K562 (cell line): ENCODE results near the gene LCN15. TPM values are rescaled to one million over a fixed set of nuclear protein-coding genes. Genes with fewer than 3 reads are reported as not detected.

Experiments used
- ATAC-seq: fragments of 200-7000 bp; cut with Tn5 transposase; 3 replicates; pipeline ENCODE4 v1.9.1; 2020; ENCODE audit warnings: moderate library complexity
- BruUV-seq: library from RNA; stranded (reverse); fragments of 400-500 nt; replicated peaks from 2 replicates; lab custom pipeline; 2021; lab: Mats Ljungman, UMichigan
- CTCF ChIA-PET: fragments of 300-600 bp; formaldehyde crosslinking; extraction: SDS; loops from one replicate; lab custom pipeline; 2021; ENCODE audit warnings: low intra/inter-chr PET ratio; lab: Yijun Ruan, JAX
- POLR2A ChIA-PET: fragments of 300-600, 350-650 bp; sonication (Branson Sonifier 250); formaldehyde crosslinking; extraction: SDS; loops from one replicate; lab custom pipeline; 2021; ENCODE audit warnings: antibody characterized with exemption, inconsistent platforms; lab: Yijun Ruan, JAX
- DNase-seq, 4 experiments: peaks; one replicate each; pipeline versions ENCODE4 v3.0.0 to v3.0.0-alpha.2; 2011 to 2018; ENCODE audit warnings: low spot score in 3 of 4, mixed read lengths in 3 of 4; ENCODE audit errors: extremely low read depth in 1 of 4
- FAIRE-seq: peaks from 2 replicates; lab custom pipeline; 2011; peaks lifted over from hg19 to GRCh38; lab: Jason Lieb, UNC
- H2AFZ ChIP-seq: 2 replicates; pipeline ENCODE4 v1.6.0; 2011; ENCODE audit warnings: low read depth, low read length, control low read depth, inconsistent platforms
- H3K27ac ChIP-seq: fragments of 200-600 bp; 3 replicates; pipeline ENCODE4 v1.8.0; 2011; ENCODE audit warnings: low read depth, mild to moderate bottlenecking, control low read depth, inconsistent platforms, low read length, moderate library complexity, mixed read lengths; ENCODE audit errors: extremely low read depth
- H3K27me3 ChIP-seq, 2 experiments: fragments of 300-600 bp in 1 of 2; 2 replicates in 1 of 2; 3 replicates in 1 of 2; pipeline versions ENCODE4 v1.6.0 to v1.8.0; 2011; ENCODE audit warnings: inconsistent platforms in 2 of 2, low read length in 2 of 2, mild to moderate bottlenecking in 1 of 2, mixed read lengths in 1 of 2, moderate library complexity in 1 of 2; ENCODE audit not compliant: control insufficient read depth in 2 of 2, insufficient read depth in 2 of 2
- H3K36me3 ChIP-seq: fragments of 300-600 bp; 3 replicates; pipeline ENCODE4 v1.8.0; 2011; ENCODE audit warnings: mild to moderate bottlenecking, low read length, inconsistent platforms; ENCODE audit not compliant: control insufficient read depth, insufficient read depth
- H3K4me1 ChIP-seq, 2 experiments: fragments of 200-600 bp in 1 of 2; replicated peaks in 1 of 2; 2 replicates in 1 of 2; 3 replicates in 1 of 2; pipeline versions ENCODE4 v1.5.1 to v1.8.0; 2011; ENCODE audit warnings: inconsistent platforms in 2 of 2, low read length in 2 of 2, mild to moderate bottlenecking in 1 of 2, mixed read lengths in 1 of 2, moderate library complexity in 1 of 2; ENCODE audit not compliant: control insufficient read depth in 2 of 2, insufficient read depth in 2 of 2
- H3K4me2 ChIP-seq: 2 replicates; pipeline ENCODE4 v1.6.1; 2011; ENCODE audit warnings: low read length, control low read depth, inconsistent platforms, mixed read lengths; ENCODE audit not compliant: insufficient read depth
- H3K4me3 ChIP-seq: fragments of 200-600 bp; sonication (generic), shearing (Covaris generic); 2 replicates; pipeline ENCODE4 v1.5.1; 2016; ENCODE audit warnings: control low read depth, inconsistent platforms
- H3K79me2 ChIP-seq: fragments of 200-600 bp; 3 replicates; pipeline ENCODE4 v1.8.0; 2011; ENCODE audit warnings: low read length, inconsistent platforms; ENCODE audit not compliant: control insufficient read depth, insufficient read depth
- H3K9ac ChIP-seq, 2 experiments: 2 replicates each; pipeline versions ENCODE4 v1.6.0 to v1.6.1; 2011; ENCODE audit warnings: low read depth in 2 of 2, low read length in 2 of 2, control low read depth in 1 of 2, inconsistent platforms in 1 of 2, mild to moderate bottlenecking in 1 of 2, mixed read lengths in 1 of 2; ENCODE audit not compliant: insufficient read depth in 1 of 2
- H3K9me1 ChIP-seq: one replicate; pipeline ENCODE4 v1.6.0; 2011; ENCODE audit warnings: inconsistent platforms, mild to moderate bottlenecking, low read length, moderate library complexity; ENCODE audit not compliant: control insufficient read depth, insufficient read depth
- H3K9me3 ChIP-seq: replicated peaks from 2 replicates; pipeline ENCODE4 v1.5.1; 2011; ENCODE audit warnings: low read depth, low read length, inconsistent platforms; ENCODE audit not compliant: control insufficient read depth, insufficient read depth
- H4K20me1 ChIP-seq: replicated peaks from 2 replicates; pipeline ENCODE4 v1.6.1; 2011; ENCODE audit warnings: low read length, inconsistent platforms, mixed read lengths; ENCODE audit not compliant: control insufficient read depth, insufficient read depth
- CHD1 ChIP-seq: fragments of 200-600 bp; sonication (generic); IDR thresholded peaks from one replicate; pipeline ENCODE4 v1.6.1; 2012; ENCODE audit warnings: mild to moderate bottlenecking, moderate library complexity, low read length, inconsistent platforms
- ELF4 ChIP-seq: fragments of 450-650 bp; formaldehyde crosslinking; IDR thresholded peaks from 2 replicates; pipeline ENCODE4 v1.4.0; 2022; ENCODE audit warnings: missing genetic modification characterization
- EWSR1 ChIP-seq: fragments of 450-650 bp; IDR thresholded peaks from 2 replicates; pipeline ENCODE4 v1.6.1; 2018; ENCODE audit warnings: borderline replicate concordance, mild to moderate bottlenecking, low read depth, moderate library complexity; ENCODE audit not compliant: partially characterized antibody
- KDM1A ChIP-seq, 2 experiments: fragments of 450-650 bp; IDR thresholded peaks; 2 replicates each; pipeline ENCODE4 v1.6.1; 2016; ENCODE audit warnings: mild to moderate bottlenecking in 2 of 2
- MAX ChIP-seq: sonication (generic); formaldehyde crosslinking; IDR thresholded peaks from 2 replicates; pipeline ENCODE4 v1.9.0; 2022; ENCODE audit warnings: mild to moderate bottlenecking, missing genetic modification reagents
- SAP30 ChIP-seq: fragments of 200-600 bp; sonication (generic); IDR thresholded peaks from 2 replicates; pipeline ENCODE4 v1.6.1; 2012; ENCODE audit warnings: borderline replicate concordance, low read depth, mild to moderate bottlenecking, moderate library complexity, low read length, control low read depth, inconsistent platforms; ENCODE audit not compliant: insufficient read depth, poor library complexity, severe bottlenecking
- SLC30A9 ChIP-seq: fragments of 250-450 bp; sonication (Bioruptor Pico); IDR thresholded peaks from 2 replicates; pipeline ENCODE4 v1.8.0; 2022; ENCODE audit warnings: mild to moderate bottlenecking, moderate library complexity
- TEAD1 ChIP-seq, 2 experiments: fragments of 450-650 bp in 1 of 2; sonication (generic) in 1 of 2; formaldehyde crosslinking; IDR thresholded peaks; 2 replicates each; pipeline versions ENCODE4 v1.4.0 to v1.8.0; 2020 to 2022; ENCODE audit warnings: mild to moderate bottlenecking in 2 of 2, missing genetic modification reagents in 1 of 2
- TGIF2 ChIP-seq: sonication (generic); formaldehyde crosslinking; IDR thresholded peaks from 2 replicates; pipeline ENCODE4 v1.8.1; 2022; ENCODE audit warnings: mild to moderate bottlenecking, missing genetic modification reagents, moderate library complexity
- TRIM24 ChIP-seq, 2 experiments: fragments of 450-650 bp; IDR thresholded peaks; 2 replicates each; pipeline ENCODE4 v1.6.1; 2016
- TRIM28 ChIP-seq: fragments of 450-650 bp; IDR thresholded peaks from 2 replicates; pipeline ENCODE4 v1.6.1; 2017
- ZNF23 ChIP-seq: fragments of 250-450 bp; sonication (Bioruptor Pico); IDR thresholded peaks from 2 replicates; pipeline ENCODE4 v1.4.0; 2020; ENCODE audit warnings: mild to moderate bottlenecking
- ZNF707 ChIP-seq: fragments of 250-450 bp; sonication (Bioruptor Pico); conservative IDR thresholded peaks from 2 replicates; pipeline ENCODE4 v1.8.0; 2022; ENCODE audit warnings: inconsistent platforms, mild to moderate bottlenecking, moderate library complexity
- WGBS: fragments of 100-300 bp; shearing (Covaris generic); methylation state at CpG from one replicate; pipeline ENCODE4 v1.1.6; 2016; ENCODE audit warnings: low coverage, mixed read lengths; ENCODE audit not compliant: insufficient coverage; ENCODE audit errors: missing lambda C conversion rate; 5-methylcytosine and 5-hydroxymethylcytosine counted together
- in situ Hi-C: fragments of 300-500 bp; cut with MboI; formaldehyde crosslinking; loops from 4 replicates; pipeline ENCODE4 v1.15.0; 2018; ENCODE audit warnings: inconsistent platforms, mixed read lengths
- intact Hi-C: fragments of 100-400 bp; cut with micrococcal nuclease; formaldehyde crosslinking; loops from 2 replicates; pipeline ENCODE4 v1.14.2; 2022
- polyA plus RNA-seq, 8 experiments: library from polyadenylated mRNA; depleted of rRNA in 4 of 8; stranded (reverse) in 5 of 8; unstranded in 3 of 8; fragments of >200 nt; fragmentation: Nextera tagmentation in 2 of 8; fragmentation: Illumina TruSeq in 1 of 8; extraction: Ambion mirVana in 2 of 8; extraction: Trizol in 1 of 8; gene quantifications; 2 replicates each; pipeline versions ENCODE4 v1.2.1 to v1.2.3, GENCODE V29; 2011 to 2014; ENCODE audit warnings: inconsistent platforms in 1 of 8, missing spikeins in 1 of 8
- total RNA-seq, 7 experiments: library from RNA; depleted of rRNA in 6 of 7; stranded (reverse); fragments of >200 nt in 6 of 7; fragmentation: Illumina TruSeq in 2 of 7; extraction: Trizol in 2 of 7; gene quantifications; 2 replicates each; pipeline versions ENCODE4 v1.2.1 to v1.2.3, GENCODE V29; 2011 to 2021; ENCODE audit warnings: low replicate concordance in 1 of 7
- TF ChIP-seq, protein P1 (sequence below): sonication (generic); formaldehyde crosslinking; IDR thresholded peaks from 2 replicates; pipeline ENCODE4 v1.5.0; 2020; ENCODE audit warnings: missing genetic modification reagents
- TF ChIP-seq, protein P2 (sequence below): IDR thresholded peaks from 2 replicates; pipeline ENCODE4 v1.6.1; 2016; ENCODE audit warnings: missing genetic modification characterization, missing compliant biosample characterization
- TF ChIP-seq, protein P3 (sequence below), 2 experiments: fragments of 250-450 bp in 1 of 2; fragments of 450-650 bp in 1 of 2; sonication (Bioruptor Pico) in 1 of 2; IDR thresholded peaks; 2 replicates each; pipeline versions ENCODE4 v1.6.1 to v1.8.0; 2016 to 2021; ENCODE audit warnings: mild to moderate bottlenecking in 2 of 2, moderate library complexity in 2 of 2, missing compliant biosample characterization in 1 of 2, missing genetic modification characterization in 1 of 2
- TF ChIP-seq, protein P4 (sequence below): sonication (generic); formaldehyde crosslinking; IDR thresholded peaks from 2 replicates; pipeline ENCODE4 v1.8.1; 2023; ENCODE audit warnings: mild to moderate bottlenecking, missing genetic modification reagents

Gene LCN15
- total and polyA plus RNA-seq, 9 of the 15 experiments (the other 6 are each of a cell fraction or from before 2014, with no cell fraction given): 0.66 TPM; not detected in 8

DNA sequence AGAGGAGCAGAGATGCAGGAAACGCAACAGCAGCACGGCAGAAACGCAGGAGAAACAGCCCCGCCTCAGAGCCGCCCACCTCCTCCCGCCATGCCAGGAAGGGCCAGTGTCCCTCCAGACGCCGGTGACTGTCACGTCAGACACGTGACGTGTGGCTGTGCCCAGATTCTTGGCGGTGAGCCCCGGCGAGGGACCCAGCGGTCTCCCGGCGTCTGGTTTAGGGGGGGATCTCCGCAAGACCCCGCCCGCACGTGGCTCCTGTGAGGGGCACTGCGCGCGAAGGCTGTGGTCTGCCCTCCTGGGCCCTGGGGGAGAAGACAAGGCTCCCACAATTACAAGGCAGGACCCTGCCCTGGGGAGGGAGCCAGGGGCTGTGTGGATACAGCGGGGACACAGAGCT lies 3.9 kb downstream of the LCN15 start:
- no peak for FAIRE-seq
- POLR2A ChIA-PET: interaction anchor here (0.6 to 2.6 kb wide), 3 partner anchors 31 to 517 kb away, joined by 3 to 11 read pairs (median 3); partner anchors contain the start of gene TOR4A
- CTCF ChIA-PET: interaction anchor here (0.6 kb wide), 1 partner anchor 115 kb away, joined by 3 read pairs; no protein-coding TSS in a partner anchor
- no peak for TF ChIP-seq SAP30
- TF ChIP-seq ZNF23 (CRISPR knock-in tag): no peak
- TF ChIP-seq TEAD1 (CRISPR knock-in tag; IDR thresholded peaks at IDR 0.05): no peak
- no peak for TF ChIP-seq EWSR1
- TF ChIP-seq KDM1A (IDR thresholded peaks at IDR 0.05): no peak
- TF ChIP-seq TGIF2 (CRISPR knock-in tag): no peak
- TF ChIP-seq, protein P1, sequence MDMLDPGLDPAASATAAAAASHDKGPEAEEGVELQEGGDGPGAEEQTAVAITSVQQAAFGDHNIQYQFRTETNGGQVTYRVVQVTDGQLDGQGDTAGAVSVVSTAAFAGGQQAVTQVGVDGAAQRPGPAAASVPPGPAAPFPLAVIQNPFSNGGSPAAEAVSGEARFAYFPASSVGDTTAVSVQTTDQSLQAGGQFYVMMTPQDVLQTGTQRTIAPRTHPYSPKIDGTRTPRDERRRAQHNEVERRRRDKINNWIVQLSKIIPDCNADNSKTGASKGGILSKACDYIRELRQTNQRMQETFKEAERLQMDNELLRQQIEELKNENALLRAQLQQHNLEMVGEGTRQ: peak; percentile 10; the same call in 1 of the 2 replicates
- TF ChIP-seq, protein P2, sequence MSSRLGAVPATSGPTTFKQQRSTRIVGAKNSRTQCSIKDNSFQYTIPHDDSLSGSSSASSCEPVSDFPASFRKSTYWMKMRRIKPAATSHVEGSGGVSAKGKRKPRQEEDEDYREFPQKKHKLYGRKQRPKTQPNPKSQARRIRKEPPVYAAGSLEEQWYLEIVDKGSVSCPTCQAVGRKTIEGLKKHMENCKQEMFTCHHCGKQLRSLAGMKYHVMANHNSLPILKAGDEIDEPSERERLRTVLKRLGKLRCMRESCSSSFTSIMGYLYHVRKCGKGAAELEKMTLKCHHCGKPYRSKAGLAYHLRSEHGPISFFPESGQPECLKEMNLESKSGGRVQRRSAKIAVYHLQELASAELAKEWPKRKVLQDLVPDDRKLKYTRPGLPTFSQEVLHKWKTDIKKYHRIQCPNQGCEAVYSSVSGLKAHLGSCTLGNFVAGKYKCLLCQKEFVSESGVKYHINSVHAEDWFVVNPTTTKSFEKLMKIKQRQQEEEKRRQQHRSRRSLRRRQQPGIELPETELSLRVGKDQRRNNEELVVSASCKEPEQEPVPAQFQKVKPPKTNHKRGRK: no peak
- TF ChIP-seq ZNF707 (CRISPR knock-in tag): no peak
- no peak for TF ChIP-seq TRIM28
- TF ChIP-seq, protein P3, sequence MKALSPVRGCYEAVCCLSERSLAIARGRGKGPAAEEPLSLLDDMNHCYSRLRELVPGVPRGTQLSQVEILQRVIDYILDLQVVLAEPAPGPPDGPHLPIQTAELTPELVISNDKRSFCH (CRISPR knock-in tag; IDR thresholded peaks at IDR 0.05): no peak
- TF ChIP-seq, protein P3 (tag; IDR thresholded peaks at IDR 0.05): no peak
- no peak for TF ChIP-seq CHD1
- no peak for TF ChIP-seq SLC30A9 (CRISPR knock-in tag)
- TF ChIP-seq, protein P4, sequence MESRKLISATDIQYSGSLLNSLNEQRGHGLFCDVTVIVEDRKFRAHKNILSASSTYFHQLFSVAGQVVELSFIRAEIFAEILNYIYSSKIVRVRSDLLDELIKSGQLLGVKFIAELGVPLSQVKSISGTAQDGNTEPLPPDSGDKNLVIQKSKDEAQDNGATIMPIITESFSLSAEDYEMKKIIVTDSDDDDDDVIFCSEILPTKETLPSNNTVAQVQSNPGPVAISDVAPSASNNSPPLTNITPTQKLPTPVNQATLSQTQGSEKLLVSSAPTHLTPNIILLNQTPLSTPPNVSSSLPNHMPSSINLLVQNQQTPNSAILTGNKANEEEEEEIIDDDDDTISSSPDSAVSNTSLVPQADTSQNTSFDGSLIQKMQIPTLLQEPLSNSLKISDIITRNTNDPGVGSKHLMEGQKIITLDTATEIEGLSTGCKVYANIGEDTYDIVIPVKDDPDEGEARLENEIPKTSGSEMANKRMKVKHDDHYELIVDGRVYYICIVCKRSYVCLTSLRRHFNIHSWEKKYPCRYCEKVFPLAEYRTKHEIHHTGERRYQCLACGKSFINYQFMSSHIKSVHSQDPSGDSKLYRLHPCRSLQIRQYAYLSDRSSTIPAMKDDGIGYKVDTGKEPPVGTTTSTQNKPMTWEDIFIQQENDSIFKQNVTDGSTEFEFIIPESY (CRISPR knock-in tag): peak; percentile 35; the same call in 1 of the 2 replicates
- 0 out of 2 replicates have a peak, but pooled peaks have one; percentile 27 for TF ChIP-seq MAX (CRISPR knock-in tag)
- no peak for TF ChIP-seq TRIM24 (IDR thresholded peaks at IDR 0.05)
- TF ChIP-seq ELF4 (CRISPR knock-in tag): no peak

More for the DNA sequence above, 3.9 kb downstream of the LCN15 start:
- Histone ChIP-seq H3K9ac (peak overlapping the region in 1 of 2 experiments; percentile 64; a peak in 1 of 4 replicates), H3K79me2 (no peaks in the 10 kb centered on the region), H3K9me3 (peaks cover 6% of the 10 kb centered on the region), H3K27me3 (no peaks in the 10 kb centered on the region), H3K4me2 (peak overlapping the region; percentile 2; the same call in 1 of the 2 replicates), H3K27ac (no peak overlapping the region), H3K9me1 (no peaks in the 10 kb centered on the region), H3K4me3 (no peak overlapping the region), H4K20me1 (no peaks in the 10 kb centered on the region), H3K36me3 (no peaks in the 10 kb centered on the region), H2AFZ (peak overlapping the region; percentile 60), H3K4me1 (peaks cover 8 to 78% of the 10 kb centered on the region in 2 experiments; a peak in 4 of 5 replicates)
- no peak for DNase-seq
- ATAC-seq: no peak
- no TSS peak for BruUV-seq
- intact Hi-C loops: no loop called here
- 62% methylated on average over 25 of the region's 25 CpGs for WGBS
- in situ Hi-C loops: no loop called here
